ENCODE measurements around the gene NBAS.

- no peak for TF ChIP-seq USF2 (IDR thresholded peaks at IDR 0.05; ENCODE audit: borderline replicate concordance, low read depth, low read length)
- TF ChIP-seq EP300 (IDR thresholded peaks at IDR 0.05; ENCODE audit: borderline replicate concordance in 1 of 2, low read depth in 1 of 2, low read length in 1 of 2) = no peak
- no peak for TF ChIP-seq CTCF (IDR thresholded peaks at IDR 0.05)
- no peak for TF ChIP-seq SMC3 (IDR thresholded peaks at IDR 0.05; ENCODE audit: low read depth, low read length)
- TF ChIP-seq SIN3A (IDR thresholded peaks at IDR 0.05; ENCODE audit: borderline replicate concordance, low read depth, low read length) = no peak
- TF ChIP-seq NFIC (IDR thresholded peaks at IDR 0.05; ENCODE audit: borderline replicate concordance) = no peak
Measured at GRCh38 chr2:15159206-15159605, 401.9 kb downstream of the NBAS start.

All from SK-N-SH (cell line).